ENCODE data around the gene CDSN.
A peak's percentile ranks its signal among the peaks of the same experiment; 100 is the strongest.

DNA sequence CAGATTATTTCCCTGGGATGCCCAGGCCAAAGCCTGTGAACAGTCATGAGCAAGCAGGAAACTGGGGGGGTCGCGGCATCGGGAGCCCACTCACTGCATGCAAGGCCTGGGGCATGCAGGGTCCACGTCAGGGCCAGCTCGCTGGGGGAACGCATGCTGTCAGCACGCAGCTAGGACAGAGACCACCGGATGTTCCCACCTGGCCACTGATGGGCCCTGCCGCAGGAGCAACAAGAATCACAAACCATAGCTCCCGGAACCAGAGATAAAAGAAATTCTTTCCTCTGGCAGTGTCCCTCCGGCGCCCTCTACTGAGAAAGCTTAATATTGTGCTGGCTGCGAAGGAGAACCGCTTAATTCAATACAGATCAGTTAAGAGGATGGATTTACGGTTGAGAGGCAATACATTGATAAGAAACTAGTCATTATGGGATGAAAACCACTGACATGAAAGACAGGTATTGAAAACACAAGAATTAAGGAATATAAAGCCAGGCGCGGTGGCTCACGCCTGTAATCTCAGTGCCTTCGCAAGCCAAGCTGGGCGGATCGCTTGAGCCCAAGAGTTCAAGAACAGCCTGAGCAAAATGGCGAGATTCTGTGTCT lies 40.5 kb downstream of the CDSN start:
- no peak for TF ChIP-seq POLR2A (IDR thresholded peaks at IDR 0.05; ENCODE audit: low read depth, low read length)
- TF ChIP-seq, protein P1, sequence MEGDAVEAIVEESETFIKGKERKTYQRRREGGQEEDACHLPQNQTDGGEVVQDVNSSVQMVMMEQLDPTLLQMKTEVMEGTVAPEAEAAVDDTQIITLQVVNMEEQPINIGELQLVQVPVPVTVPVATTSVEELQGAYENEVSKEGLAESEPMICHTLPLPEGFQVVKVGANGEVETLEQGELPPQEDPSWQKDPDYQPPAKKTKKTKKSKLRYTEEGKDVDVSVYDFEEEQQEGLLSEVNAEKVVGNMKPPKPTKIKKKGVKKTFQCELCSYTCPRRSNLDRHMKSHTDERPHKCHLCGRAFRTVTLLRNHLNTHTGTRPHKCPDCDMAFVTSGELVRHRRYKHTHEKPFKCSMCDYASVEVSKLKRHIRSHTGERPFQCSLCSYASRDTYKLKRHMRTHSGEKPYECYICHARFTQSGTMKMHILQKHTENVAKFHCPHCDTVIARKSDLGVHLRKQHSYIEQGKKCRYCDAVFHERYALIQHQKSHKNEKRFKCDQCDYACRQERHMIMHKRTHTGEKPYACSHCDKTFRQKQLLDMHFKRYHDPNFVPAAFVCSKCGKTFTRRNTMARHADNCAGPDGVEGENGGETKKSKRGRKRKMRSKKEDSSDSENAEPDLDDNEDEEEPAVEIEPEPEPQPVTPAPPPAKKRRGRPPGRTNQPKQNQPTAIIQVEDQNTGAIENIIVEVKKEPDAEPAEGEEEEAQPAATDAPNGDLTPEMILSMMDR (IDR thresholded peaks at IDR 0.05; ENCODE audit: extremely low read depth in 1 of 2, insufficient read depth in 1 of 2, low read depth in 1 of 2, low read length in 2 of 2), result peak; percentile 68 to 80
- TF ChIP-seq POLR2AphosphoS5 (IDR thresholded peaks at IDR 0.05; ENCODE audit: insufficient read depth, low read depth, low read length), result no peak
- TF ChIP-seq JUN (IDR thresholded peaks at IDR 0.05; ENCODE audit: borderline replicate concordance, insufficient read depth, insufficient read length, low read depth), result no peak
- no peak for TF ChIP-seq MAX (IDR thresholded peaks at IDR 0.05; ENCODE audit: insufficient read depth, insufficient read length)
- no peak for TF ChIP-seq EZH2 (IDR thresholded peaks at IDR 0.05; ENCODE audit: borderline replicate concordance, low read depth, low read length, severe bottlenecking)
- TF ChIP-seq GATA2 (IDR thresholded peaks at IDR 0.05; ENCODE audit: insufficient read depth, insufficient read length, low read depth, low read length), result no peak
- TF ChIP-seq FOS (IDR thresholded peaks at IDR 0.05; ENCODE audit: borderline replicate concordance, insufficient read depth, low read length), result no peak
